WTC11 (cell line): ENCODE measurements around the gene ERF. TPM values are rescaled to one million over a fixed set of nuclear protein-coding genes. Genes with fewer than 3 reads are reported as not detected.
A peak's percentile ranks its signal among the peaks of the same experiment; 100 is the strongest.

Source experiments
- ATAC-seq: fragments of 200-7000 bp; cut with Tn5 transposase; 2 replicates; pipeline ENCODE4 v1.10.0; 2021; ENCODE audit warnings: mild to moderate bottlenecking, moderate library complexity
- CTCF ChIA-PET: fragments of 300-600 bp; sonication (Branson Sonifier 250); formaldehyde crosslinking; loops from one replicate; lab custom pipeline; 2021; ENCODE audit warnings: antibody characterized with exemption; lab: Charles Lee
- POLR2A ChIA-PET: fragments of 350-600 bp; sonication (Branson Sonifier 250); formaldehyde crosslinking; loops from one replicate; lab custom pipeline; 2021; ENCODE audit warnings: antibody characterized with exemption; lab: Charles Lee
- DNase-seq: peaks from one replicate; pipeline ENCODE4 v3.0.0; 2021; ENCODE audit warnings: low spot score
- H3K27ac Mint-ChIP-seq: 2 replicates; pipeline ENCODE4 v1.8.0; 2021; ENCODE audit warnings: mixed read lengths
- H3K27me3 Mint-ChIP-seq: 2 replicates; pipeline ENCODE4 v1.8.0; 2021; ENCODE audit warnings: low read depth, mild to moderate bottlenecking, moderate library complexity, mixed read lengths
- H3K36me3 Mint-ChIP-seq: 2 replicates; pipeline ENCODE4 v1.8.0; 2021; ENCODE audit warnings: mixed read lengths
- H3K4me1 Mint-ChIP-seq: 2 replicates; pipeline ENCODE4 v1.8.0; 2022; ENCODE audit warnings: mixed read lengths
- H3K4me3 Mint-ChIP-seq: 2 replicates; pipeline ENCODE4 v1.8.0; 2021; ENCODE audit warnings: mild to moderate bottlenecking, moderate library complexity, mixed read lengths
- H3K9me3 Mint-ChIP-seq: 2 replicates; pipeline ENCODE4 v1.8.0; 2021; ENCODE audit warnings: mixed read lengths
- ATF2 ChIP-seq: sonication (generic); formaldehyde crosslinking; IDR thresholded peaks from 2 replicates; pipeline ENCODE4 v1.8.1; 2022; ENCODE audit warnings: low read depth, missing genetic modification reagents, borderline replicate concordance
- ATF3 ChIP-seq: sonication (generic); formaldehyde crosslinking; conservative IDR thresholded peaks from 2 replicates; pipeline ENCODE4 v1.8.1; 2022; ENCODE audit warnings: mild to moderate bottlenecking, missing genetic modification reagents
- CREM ChIP-seq: sonication (generic); formaldehyde crosslinking; IDR thresholded peaks from 2 replicates; pipeline ENCODE4 v1.8.1; 2022; ENCODE audit warnings: mild to moderate bottlenecking, missing genetic modification reagents, moderate library complexity
- FOXP1 ChIP-seq: sonication (generic); formaldehyde crosslinking; IDR thresholded peaks from 2 replicates; pipeline ENCODE4 v1.8.0; 2022; ENCODE audit warnings: missing genetic modification reagents, mild to moderate bottlenecking, moderate library complexity, borderline replicate concordance
- HMGXB4 ChIP-seq: sonication (generic); formaldehyde crosslinking; IDR thresholded peaks from 2 replicates; pipeline ENCODE4 v1.8.1; 2023; ENCODE audit warnings: mild to moderate bottlenecking, moderate library complexity, missing genetic modification reagents
- IRF2 ChIP-seq: sonication (generic); formaldehyde crosslinking; IDR thresholded peaks from 2 replicates; pipeline ENCODE4 v1.8.0; 2022; ENCODE audit warnings: low read depth, missing genetic modification reagents, borderline replicate concordance
- JUN ChIP-seq: sonication (generic); formaldehyde crosslinking; IDR thresholded peaks from 2 replicates; pipeline ENCODE4 v1.8.0; 2023; ENCODE audit warnings: mild to moderate bottlenecking, missing genetic modification reagents
- MAX ChIP-seq: sonication (generic); formaldehyde crosslinking; IDR thresholded peaks from 2 replicates; pipeline ENCODE4 v1.8.0; 2022; ENCODE audit warnings: mild to moderate bottlenecking, missing genetic modification reagents
- MYBL2 ChIP-seq: sonication (generic); formaldehyde crosslinking; IDR thresholded peaks from 2 replicates; pipeline ENCODE4 v1.8.1; 2023; ENCODE audit warnings: mild to moderate bottlenecking, moderate library complexity, missing genetic modification reagents
- NFE2L1 ChIP-seq: sonication (generic); formaldehyde crosslinking; IDR thresholded peaks from 2 replicates; pipeline ENCODE4 v1.8.1; 2023; ENCODE audit warnings: missing genetic modification reagents
- PRDM15 ChIP-seq: sonication (generic); formaldehyde crosslinking; IDR thresholded peaks from 2 replicates; pipeline ENCODE4 v1.8.0; 2022; ENCODE audit warnings: missing genetic modification reagents
- SP1 ChIP-seq: sonication (generic); formaldehyde crosslinking; conservative IDR thresholded peaks from 2 replicates; pipeline ENCODE4 v1.8.1; 2022; ENCODE audit warnings: missing genetic modification reagents
- TEAD1 ChIP-seq: sonication (generic); formaldehyde crosslinking; IDR thresholded peaks from 2 replicates; pipeline ENCODE4 v1.8.0; 2022; ENCODE audit warnings: mild to moderate bottlenecking, missing genetic modification reagents
- USF1 ChIP-seq: sonication (generic); formaldehyde crosslinking; IDR thresholded peaks from 2 replicates; pipeline ENCODE4 v1.8.0; 2022; ENCODE audit warnings: mild to moderate bottlenecking, missing genetic modification reagents
- USF2 ChIP-seq: sonication (generic); formaldehyde crosslinking; IDR thresholded peaks from 2 replicates; pipeline ENCODE4 v1.8.1; 2023; ENCODE audit warnings: mild to moderate bottlenecking, missing genetic modification reagents, moderate library complexity
- ZNF281 ChIP-seq: sonication (generic); formaldehyde crosslinking; IDR thresholded peaks from 2 replicates; pipeline ENCODE4 v1.8.0; 2023; ENCODE audit warnings: mild to moderate bottlenecking, missing genetic modification reagents
- total RNA-seq: library from RNA; stranded (reverse); gene quantifications from 3 replicates; pipeline ENCODE4 v1.2.3, GENCODE V29; 2021

ERF gene
- total RNA-seq, 1 experiment from 2014 or later = 65.9 TPM

- Mint-ChIP-seq H3K4me3 (no peak overlapping the region), H3K27ac (peak overlapping the region; percentile 73), H3K9me3 (no peaks in the 10 kb centered on the region), H3K4me1 (peaks cover 22% of the 10 kb centered on the region), H3K27me3 (peaks cover 18% of the 10 kb centered on the region), H3K36me3 (no peaks in the 10 kb centered on the region)
- ChIA-PET POLR2A (interaction anchor here (0.9 to 1.4 kb wide), 2 partner anchors 13 to 17 kb away, joined by 3 to 4 read pairs; partner anchors contain the start of gene ERF), CTCF (interaction anchor here (0.6 to 1.0 kb wide), 2 partner anchors 11 to 12 kb away, joined by 4 read pairs; no protein-coding TSS in a partner anchor)
- DNase-seq (peak; percentile 98), ATAC-seq (peak; percentile 64)
- peak; percentile 92 for TF ChIP-seq ATF2
- peak; percentile 81 for TF ChIP-seq MAX (CRISPR knock-in tag)
- TF ChIP-seq CREM = 0 out of 2 replicates have a peak, but pooled peaks have one; percentile 71
- TF ChIP-seq IRF2 (CRISPR knock-in tag) = no peak
- peak; percentile 86 for TF ChIP-seq USF1 (CRISPR knock-in tag)
- no peak for TF ChIP-seq PRDM15 (CRISPR knock-in tag)
- peak; percentile 79; the same call in 1 of the 2 replicates for TF ChIP-seq JUN (CRISPR knock-in tag)
- TF ChIP-seq MYBL2 (CRISPR knock-in tag) = peak; percentile 59; the same call in 1 of the 2 replicates
- 0 out of 2 replicates have a peak, but pooled peaks have one; percentile 32 for TF ChIP-seq HMGXB4 (CRISPR knock-in tag)
- no peak for TF ChIP-seq ATF3
- TF ChIP-seq USF2 (CRISPR knock-in tag) = peak; percentile 84
- peak; percentile 3; the same call in 1 of the 2 replicates for TF ChIP-seq FOXP1 (CRISPR knock-in tag)
- TF ChIP-seq TEAD1 (CRISPR knock-in tag) = peak; percentile 82; the same call in 1 of the 2 replicates
- no peak for TF ChIP-seq NFE2L1
- no peak for TF ChIP-seq SP1 (CRISPR knock-in tag)
- TF ChIP-seq ZNF281 (CRISPR knock-in tag) = peak; percentile 97
Measured at GRCh38 chr19:42268142-42268703, 13.3 kb upstream of the ERF start.
